Fibroblast of mammary gland (primary cell): Measurements from ENCODE around the gene IARS2.

Experiments
- DNase-seq: peaks from one replicate; pipeline ENCODE4 v3.0.0-alpha.2; 2010; ENCODE audit warnings: low read depth
- H3K4me3 ChIP-seq: 2 replicates; pipeline ENCODE4 v1.5.1; 2011; ENCODE audit warnings: low read depth, mild to moderate bottlenecking, low read length, moderate library complexity; ENCODE audit not compliant: control insufficient read depth
- CTCF ChIP-seq: conservative IDR thresholded peaks from 2 replicates; pipeline ENCODE4 v1.5.1; 2011; ENCODE audit warnings: low read depth, low read length, inconsistent platforms; ENCODE audit not compliant: control insufficient read depth, insufficient read depth

Gene IARS2

GRCh38 chr1:220060876-220061275, 33.1 kb upstream of the IARS2 start:
- no peak for DNase-seq
- no peak overlapping the region for H3K4me3 ChIP-seq
- TF ChIP-seq CTCF = no peak

- H3K4me3 ChIP-seq = no peak overlapping the region
- TF ChIP-seq CTCF = no peak
- DNase-seq = no peak
Measured at GRCh38 chr1:220062629-220063028, 31.3 kb upstream of the IARS2 start.

- peak; percentile 49 for DNase-seq
- no peak overlapping the region for H3K4me3 ChIP-seq
- TF ChIP-seq CTCF = no peak
Measured at GRCh38 chr1:220067269-220068204, 26.4 kb upstream of the IARS2 start.

GRCh38 chr1:220076861-220077762, 16.8 kb upstream of the IARS2 start:
- no peak overlapping the region for H3K4me3 ChIP-seq
- TF ChIP-seq CTCF = no peak
- DNase-seq = peak; percentile 5

- DNase-seq = no peak
- no peak overlapping the region for H3K4me3 ChIP-seq
- no peak for TF ChIP-seq CTCF
Measured at GRCh38 chr1:220077887-220078286, 16.0 kb upstream of the IARS2 start.

GRCh38 chr1:220084460-220084859, 9.5 kb upstream of the IARS2 start:
- H3K4me3 ChIP-seq = no peak overlapping the region
- peak; percentile 43 for DNase-seq
- no peak for TF ChIP-seq CTCF
